DMS153 treated with DMSO at 0.1 percent for 48 hours (cell line): Measurements from ENCODE around the gene THSD7B.
A peak's percentile ranks its signal among the peaks of the same experiment; 100 is the strongest.

ENCODE experiments used
- DNase-seq: peaks from one replicate; lab custom pipeline; 2025; ENCODE audit not compliant: unreplicated experiment; lab: John Stamatoyannopoulos, UW

Gene THSD7B

DNA sequence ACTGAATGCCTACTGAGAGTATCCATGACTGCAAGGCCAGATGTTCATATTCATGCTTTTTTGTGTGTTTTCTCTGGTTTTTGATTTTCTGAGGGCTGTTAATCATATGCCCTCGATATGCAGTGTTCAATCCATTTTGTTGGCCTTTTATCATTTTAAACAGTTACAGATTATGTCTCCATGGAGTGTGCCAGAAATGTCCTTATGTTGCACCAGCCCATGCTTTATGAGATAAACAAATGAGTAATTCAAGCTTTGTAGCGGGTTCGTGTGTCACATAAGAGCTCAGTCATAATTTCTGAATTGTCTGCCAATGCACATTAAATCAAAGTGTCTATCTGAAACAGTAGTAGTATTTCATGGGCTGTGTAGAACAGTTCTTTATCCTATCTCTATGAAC, 583.0 kb downstream of the THSD7B start:
- DNase-seq = no peak

DNA sequence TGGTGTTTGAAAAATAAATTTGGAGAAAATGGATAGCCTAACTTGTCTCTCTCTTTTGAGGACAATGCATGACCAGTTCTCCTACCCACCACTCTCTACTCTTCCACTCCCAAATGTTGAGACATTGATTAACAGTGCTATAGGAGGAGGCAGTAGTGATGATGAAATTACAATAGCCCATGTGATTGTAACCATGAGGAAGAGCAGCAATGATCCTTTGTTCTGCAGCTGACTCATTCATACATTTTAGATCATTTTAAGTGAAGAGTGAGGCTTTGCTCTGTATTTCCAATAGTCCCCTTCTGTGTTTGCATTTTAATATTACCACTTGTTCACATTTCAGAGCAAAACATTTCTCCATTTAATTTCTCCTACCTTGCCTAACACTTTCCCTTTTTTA, 592.3 kb downstream of the THSD7B start:
- DNase-seq = no peak

DNA sequence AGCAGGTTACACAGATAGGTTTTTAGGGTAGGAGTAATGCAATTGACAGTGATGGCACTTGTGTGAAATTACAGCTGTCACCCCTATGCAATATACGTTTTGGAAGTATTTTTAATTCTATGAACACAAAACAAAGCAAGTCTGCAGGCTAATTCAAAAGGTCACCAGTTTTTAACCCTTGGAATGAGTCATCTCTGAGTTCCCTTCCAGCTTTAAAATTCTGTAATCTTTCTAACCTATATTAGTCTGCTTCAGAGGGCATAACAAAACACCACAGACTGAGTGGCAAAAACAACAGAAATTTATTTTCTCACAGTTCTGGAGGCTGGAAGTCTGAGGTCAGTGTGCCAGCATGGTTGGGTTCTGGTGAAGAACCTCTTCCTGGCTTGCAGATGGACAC, 602.0 kb downstream of the THSD7B start:
- DNase-seq = no peak

DNA sequence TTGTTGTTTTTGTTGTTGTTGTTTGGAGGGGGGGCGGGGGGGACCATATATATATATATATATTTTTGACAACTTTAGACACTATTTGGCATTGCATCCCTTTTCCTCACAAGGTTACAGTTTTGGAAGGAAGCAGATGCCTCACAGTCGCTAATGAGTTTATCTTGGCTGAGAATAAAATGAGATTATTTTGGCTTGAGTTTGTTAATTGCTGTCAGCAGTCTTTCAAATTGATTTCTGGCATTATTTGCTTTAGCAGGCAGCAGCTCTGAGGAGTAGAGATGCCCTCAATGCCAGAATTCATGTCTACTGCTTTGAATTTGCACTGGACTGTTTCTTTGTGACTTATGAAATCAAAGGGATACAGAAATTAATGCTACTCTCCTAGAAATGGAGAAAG, 603.8 kb downstream of the THSD7B start:
- DNase-seq = no peak

DNA sequence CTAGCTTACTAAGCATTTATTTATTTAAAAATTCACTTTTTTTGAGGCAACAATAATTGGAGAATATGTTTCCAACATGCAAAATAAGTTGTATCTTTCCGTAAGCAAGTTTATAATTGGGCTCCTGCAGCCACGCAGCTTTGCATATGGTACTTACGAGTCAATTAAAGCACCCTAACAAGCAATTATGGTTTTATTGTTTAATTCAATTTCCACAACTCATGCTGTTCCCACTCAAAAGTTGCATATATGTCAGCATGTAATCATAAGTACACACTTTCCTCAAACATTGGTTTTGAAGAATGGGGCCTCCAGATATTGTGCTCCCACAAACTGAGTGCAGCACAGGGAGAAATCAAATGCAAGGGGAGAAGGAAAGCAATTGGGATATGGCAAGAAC, 613.8 kb downstream of the THSD7B start:
- no peak for DNase-seq

DNA sequence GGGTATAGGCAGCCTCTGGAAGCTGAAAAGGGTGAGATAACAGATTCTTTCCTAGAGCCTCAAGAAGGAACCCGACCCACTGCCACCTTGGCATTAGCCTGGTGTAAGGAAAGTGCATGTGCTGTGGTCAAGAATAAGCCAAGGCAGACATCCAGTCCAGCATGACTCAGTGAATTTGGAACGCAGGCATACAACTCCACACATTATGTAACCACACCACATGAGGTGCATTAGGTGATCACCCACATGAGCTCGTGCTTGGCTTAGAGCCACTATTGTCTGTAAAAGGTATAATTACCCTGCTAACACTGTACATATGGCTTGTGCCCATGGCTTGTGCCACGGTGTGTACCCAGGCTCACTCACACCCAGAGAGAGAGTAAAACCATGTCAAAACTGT, 615.3 kb downstream of the THSD7B start:
- DNase-seq = no peak

DNA sequence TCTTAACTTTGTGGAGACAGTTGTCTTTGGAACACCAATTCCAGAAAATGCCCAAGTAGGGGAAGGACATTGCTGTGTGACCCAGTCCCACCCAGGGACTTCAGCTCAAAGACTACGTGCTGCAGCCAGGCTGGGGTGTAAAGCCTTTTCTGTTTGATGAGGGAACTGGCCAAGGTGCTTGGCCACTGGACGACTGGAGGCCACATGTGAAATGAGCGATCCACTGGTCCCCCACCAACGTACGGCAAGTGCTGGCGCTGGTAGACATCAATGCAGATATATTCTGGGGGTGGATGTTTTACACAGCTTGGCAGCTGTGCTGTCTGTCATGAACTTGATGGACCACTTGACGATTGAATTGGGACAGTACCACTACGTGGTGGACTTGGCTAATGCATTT, 616.4 kb downstream of the THSD7B start:
- DNase-seq = no peak

DNA sequence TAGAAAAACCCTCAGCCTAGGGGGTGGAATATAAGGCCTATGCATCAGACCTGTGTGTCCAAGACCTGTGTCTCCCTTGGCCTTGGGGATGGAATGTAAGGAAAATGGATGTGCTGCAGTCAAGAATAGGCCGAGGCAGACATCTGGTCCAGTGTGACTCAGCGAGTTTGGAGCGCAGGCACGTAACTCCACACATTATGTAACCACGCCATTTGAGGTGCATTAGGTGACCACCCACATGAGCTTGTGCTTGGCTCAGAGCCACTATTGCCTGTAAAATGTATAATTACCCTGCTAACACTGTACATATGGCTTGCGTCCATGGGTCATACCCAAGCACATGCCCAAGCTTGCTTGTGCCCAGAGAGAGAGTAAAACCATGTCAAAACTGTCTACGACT, 618.0 kb downstream of the THSD7B start:
- DNase-seq = no peak

DNA sequence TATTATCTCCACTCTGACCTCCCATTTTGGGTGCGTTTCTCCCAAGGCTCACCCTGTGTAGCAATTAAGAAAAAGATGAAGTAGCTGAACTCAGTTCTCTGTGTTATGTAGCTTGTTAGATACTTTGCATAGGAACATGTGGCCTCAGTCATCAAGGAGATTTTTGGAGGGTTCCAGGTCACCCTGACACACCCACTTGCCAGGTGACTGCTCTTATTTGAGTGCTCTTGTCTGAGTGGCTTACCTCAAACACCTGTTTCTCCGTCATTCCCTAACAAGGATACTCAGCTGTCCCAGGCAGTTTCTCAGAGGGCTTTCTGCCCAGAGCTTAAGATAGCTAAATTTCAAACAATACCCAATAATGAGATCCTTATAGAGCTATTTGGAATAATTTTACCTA, 621.7 kb downstream of the THSD7B start:
- no peak for DNase-seq

DNA sequence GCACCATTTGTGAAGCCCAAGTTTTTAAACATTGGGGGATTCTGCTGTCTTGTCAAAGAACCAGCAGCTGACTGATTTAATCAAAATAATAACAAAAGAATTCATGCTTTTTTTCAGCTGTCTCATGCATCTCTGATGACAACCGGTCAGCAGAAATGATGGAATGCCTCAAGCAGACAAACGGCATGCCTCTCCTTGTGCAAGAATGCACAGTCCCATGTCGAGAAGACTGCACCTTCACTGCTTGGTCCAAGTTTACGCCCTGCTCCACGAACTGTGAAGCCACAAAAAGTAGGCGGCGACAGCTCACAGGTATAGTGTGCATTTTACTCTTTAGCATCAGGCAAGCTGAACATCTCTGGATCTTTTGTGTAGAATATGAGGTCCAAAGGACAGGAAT, 640.2 kb downstream of the THSD7B start:
- DNase-seq = no peak

DNA sequence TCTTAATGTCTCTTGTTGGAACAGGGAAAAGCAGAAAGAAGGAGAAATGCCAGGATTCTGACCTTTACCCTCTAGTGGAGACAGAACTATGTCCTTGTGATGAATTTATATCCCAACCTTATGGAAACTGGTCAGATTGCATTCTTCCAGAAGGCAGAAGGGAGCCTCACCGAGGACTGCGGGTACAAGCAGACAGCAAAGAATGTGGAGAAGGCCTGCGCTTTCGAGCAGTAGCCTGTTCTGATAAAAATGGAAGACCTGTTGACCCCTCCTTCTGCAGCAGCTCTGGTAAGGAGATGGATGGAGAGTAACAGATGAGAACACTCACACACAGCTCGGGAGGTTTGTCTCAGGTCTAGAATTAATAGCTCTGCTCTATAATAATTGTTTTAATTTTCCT, 646.2 kb downstream of the THSD7B start:
- DNase-seq = no peak

DNA sequence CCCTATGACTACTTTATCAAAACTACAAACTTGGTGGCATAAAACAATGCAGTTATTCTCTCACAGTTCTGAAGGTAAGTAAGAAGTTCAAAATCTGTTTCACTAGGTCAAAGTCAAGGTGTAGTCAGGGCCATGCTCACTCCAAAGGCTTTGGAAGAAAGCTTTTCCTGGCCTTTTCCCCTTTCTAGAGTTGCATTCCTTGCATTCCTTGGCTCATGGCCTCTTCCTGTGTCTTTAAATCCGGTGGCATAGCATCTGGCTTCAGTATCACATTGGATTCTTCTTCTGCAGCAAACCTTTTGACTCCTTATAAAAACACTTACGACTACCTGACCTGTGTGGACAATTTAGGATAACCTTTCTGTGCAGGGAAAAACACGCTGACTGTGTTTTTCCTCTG, 655.4 kb downstream of the THSD7B start:
- DNase-seq = no peak

DNA sequence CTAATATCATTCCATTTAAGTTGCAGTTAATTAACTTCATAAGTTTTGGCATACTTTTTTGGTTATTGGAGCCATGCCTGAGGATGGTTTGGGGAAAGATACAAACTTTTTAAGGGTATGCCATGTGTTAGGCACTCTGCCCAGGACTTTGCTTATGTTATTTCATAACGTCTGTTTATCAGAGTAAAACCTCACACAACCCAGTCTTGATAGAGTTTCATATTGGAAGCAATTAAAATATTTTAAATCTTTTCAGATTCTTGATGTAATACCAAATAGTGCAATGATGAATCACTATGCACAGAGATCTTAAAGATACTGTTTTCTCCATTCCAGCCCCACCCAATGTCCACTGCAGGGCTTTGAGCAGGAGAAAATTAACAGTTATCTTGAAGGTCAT, 669.8 kb downstream of the THSD7B start:
- DNase-seq = no peak

DNA sequence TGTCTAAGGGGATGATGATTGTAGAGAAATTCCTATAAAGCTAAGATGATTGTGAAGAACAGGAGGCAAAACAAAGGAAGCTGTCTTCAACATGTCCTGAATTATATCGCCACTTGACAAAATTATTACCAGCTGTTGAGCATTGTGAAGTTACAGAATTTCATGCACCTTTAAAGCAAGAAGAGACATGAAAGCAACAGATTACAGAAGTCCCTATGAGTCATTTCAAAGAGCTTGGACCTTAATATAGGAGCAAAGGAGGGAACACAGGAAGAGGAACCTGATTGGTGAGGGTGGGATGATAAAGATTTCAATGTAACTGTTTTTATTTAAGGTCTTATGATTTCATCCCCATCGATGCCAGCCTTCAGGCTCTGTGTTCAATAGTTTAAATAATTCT, 672.0 kb downstream of the THSD7B start:
- DNase-seq = no peak

DNA sequence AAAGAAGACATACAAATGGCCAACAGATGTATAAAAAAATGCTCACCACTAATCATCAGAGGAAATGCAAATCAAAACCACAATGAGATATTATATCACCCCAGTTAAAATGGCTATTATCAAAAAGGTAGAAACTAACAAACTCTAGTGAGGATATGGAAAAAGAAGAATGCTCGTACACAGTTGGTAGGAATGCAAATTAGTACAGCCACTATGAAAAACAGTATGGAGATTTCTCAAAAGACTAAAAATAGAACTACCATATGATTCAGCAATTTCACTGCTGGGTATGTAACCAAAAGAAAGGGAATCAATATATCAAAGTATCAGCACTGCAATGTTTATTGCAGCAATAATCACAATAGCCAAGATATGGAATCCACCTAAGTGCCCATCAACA, 679.6 kb downstream of the THSD7B start:
- no peak for DNase-seq

DNA sequence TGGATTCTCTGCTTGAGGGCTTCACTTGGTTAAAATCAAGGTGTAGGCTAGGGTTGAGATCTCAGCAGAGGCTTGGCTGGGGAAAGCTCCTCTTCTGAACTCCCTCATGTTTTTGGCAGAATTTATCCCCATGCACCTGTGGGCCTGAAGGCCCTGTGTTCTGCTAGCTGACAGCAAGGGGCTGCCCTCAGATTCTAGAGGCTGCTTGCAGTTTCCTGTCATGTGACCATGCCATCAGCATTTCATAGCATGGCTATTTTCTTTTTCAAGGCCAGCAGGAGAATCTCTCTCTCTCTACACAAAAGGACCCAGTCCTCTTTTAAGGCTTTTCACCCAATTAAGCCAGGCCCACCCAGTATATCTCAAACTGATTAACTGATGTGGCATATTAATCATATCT, 684.1 kb downstream of the THSD7B start:
- DNase-seq = no peak

DNA sequence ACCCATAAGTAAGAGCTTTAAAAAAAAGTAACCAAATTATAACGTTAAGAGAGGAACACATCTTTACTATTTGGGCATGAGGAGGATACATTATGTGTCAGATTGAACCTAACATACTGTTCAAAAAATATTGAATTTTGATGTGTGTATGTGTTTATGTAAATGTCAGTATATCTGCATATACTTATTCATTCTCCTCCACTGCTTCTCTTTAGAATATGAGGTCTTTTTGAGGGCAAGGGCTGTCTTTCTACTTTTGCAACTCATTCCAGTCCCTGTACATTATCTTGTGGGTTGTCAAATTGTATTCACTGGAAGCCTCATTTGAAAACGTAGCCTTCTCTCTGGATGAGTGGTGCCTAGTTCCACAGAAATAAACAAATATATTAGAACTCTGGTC, 689.5 kb downstream of the THSD7B start:
- DNase-seq = no peak

DNA sequence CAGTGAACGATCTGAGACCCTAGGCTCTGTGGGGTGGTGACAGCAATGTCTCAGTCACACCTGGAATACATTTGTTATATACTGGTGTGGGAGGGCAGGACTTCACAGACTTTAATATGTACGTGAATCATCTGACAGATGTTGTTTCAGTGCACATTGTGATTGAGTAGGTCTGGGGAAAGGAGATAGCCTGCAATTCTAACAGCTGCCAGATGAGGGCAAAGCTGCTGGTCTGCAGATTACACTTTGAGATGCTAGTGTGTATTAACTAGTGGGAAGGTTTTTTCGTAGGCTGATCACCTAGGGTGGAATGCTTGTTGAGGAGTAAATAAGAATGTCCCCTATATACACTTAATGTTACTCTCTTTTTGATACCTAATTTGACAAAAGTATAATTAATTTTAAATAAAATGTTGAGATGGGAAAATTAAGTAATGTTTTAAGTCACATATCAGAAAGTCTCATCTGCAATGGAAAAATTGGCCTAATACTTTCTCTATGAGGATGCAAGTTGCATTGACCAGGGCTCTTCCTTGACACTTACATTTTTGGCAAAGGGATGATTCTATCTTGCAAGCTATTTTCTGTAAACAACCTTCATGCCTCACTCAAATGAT, 702.0 kb downstream of the THSD7B start:
- peak; percentile 61 for DNase-seq

DNA sequence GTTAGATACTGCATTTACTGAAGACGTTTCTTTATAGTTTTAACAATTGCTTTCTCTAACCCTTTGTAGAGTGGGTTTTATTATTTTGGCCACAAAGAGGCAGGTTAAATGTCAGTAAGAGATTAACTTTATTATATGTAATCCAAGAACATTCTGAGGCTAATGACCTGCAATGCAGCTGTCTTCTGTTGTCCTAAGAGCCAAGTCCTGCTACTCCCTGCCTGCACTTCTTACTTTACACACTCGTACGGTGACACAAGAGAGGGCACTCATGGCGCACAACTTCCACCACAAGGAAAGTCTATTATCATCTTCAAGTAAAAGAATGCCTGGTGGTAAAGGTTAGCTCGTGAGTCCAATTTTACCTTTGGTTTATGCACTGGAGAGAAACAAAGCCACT, 727.9 kb downstream of the THSD7B start:
- DNase-seq = no peak

DNA sequence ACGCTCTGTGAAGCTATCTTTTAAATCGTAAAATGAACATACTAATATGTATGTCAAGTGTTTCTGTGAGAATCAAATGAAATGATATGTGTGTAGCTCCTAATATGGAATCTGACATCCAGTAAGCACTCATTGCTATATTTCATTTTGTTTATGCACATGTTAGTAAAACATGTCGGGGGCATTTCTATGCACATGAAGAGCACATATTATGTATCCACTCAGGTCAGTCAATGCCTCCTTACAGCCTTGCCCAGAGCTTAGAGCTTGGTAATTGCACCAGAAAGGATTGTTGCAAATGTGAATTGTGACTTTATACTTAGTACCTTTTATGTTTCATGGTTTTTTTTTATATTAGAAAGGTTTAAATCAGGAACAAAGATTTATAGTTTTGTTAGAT, 735.3 kb downstream of the THSD7B start:
- DNase-seq = no peak

DNA sequence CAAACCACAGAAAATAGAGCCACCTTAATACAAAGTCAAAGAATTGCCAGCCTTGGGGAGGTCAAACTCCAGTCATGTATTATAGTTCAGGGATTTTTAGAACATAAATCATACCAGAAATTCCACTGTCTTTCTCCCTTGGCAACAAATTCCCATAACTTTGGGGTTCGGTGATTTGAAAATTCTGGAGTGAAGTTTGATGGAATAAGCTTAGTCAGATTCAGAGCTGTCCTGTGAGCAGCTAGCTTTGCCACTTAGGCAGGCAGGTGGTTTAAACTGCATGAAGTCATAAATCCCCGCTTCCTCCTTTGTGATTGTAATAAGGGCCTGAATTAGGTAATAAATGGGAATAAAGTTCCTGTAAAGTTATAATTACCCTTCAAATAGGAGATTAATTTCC, 741.9 kb downstream of the THSD7B start:
- DNase-seq = peak; percentile 22

DNA sequence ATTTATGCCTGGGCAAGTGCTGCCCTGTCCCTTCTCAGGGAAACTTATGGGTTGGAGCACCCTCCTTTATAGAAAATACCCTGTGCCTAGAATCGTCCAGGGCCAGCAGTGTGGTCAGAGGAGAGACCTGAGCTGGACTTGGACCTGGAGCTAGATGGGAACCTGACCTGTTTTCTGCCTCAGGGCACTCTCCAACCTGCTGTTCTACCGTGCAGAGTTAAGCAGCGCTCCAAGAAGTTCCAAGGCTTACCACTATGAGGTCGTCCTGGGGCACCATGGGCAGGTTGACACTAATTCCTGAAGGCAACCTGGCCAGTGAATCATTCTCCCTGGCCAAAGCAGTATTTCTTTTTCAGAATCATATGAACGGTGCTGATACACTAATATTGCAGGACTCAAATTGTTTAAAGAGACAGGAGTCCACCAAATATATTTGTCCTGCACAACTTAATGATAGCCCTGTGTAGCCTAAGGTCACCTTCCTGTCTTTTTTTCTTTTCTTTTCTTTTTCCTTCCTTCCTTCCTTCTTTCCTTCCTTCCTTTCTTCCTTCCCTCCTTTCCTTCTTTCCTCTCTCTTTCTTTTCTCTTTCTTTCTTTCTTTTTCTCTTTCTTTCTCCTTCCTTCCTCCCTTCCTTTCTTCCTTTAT, 743.5 kb downstream of the THSD7B start:
- no peak for DNase-seq

DNA sequence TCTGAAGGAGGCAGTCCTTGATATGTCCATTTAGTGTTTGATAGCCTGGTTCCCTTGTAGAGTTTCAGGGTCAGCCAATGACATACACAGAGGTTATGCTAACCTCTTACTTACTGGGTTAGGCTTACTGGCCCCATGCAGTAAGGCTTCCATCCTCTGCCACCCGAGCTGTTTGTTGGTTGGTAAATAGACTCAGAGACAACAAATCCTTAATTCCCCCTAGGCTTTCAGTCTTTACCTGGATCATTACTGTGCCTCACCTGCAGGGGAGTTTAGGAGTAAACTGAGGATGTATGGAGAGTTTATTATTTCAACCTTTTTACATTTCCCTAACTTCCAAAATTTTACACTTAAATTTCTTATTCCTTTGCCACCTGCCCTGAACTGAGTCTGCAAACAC, 746.2 kb downstream of the THSD7B start:
- DNase-seq = no peak
